Hepatocyte (in vitro differentiated cells): ENCODE measurements around the gene COTL1. TPM values are rescaled to one million over a fixed set of nuclear protein-coding genes. Genes with fewer than 3 reads are reported as not detected.

Source experiments
- DNase-seq: peaks from one replicate; pipeline ENCODE4 v3.0.0-alpha.2; 2016; ENCODE audit warnings: low spot score
- H2AFZ ChIP-seq: fragments of 200-600 bp; sonication (generic); 2 replicates; pipeline ENCODE4 v1.6.0; 2016; ENCODE audit warnings: antibody characterized with exemption, mild to moderate bottlenecking
- H3K27ac ChIP-seq: fragments of 200-600 bp; sonication (generic); 2 replicates; pipeline ENCODE4 v1.5.1; 2016; ENCODE audit warnings: mild to moderate bottlenecking
- H3K27me3 ChIP-seq: fragments of 200-600 bp; sonication (generic); 2 replicates; pipeline ENCODE4 v1.6.1; 2016
- H3K36me3 ChIP-seq: fragments of 200-600 bp; sonication (generic); replicated peaks from 2 replicates; pipeline ENCODE4 v1.5.1; 2016; ENCODE audit warnings: low read depth; ENCODE audit not compliant: insufficient read depth
- H3K4me1 ChIP-seq: fragments of 200-600 bp; sonication (generic); 2 replicates; pipeline ENCODE4 v1.5.1; 2016; ENCODE audit warnings: mild to moderate bottlenecking, moderate library complexity; ENCODE audit not compliant: insufficient read depth
- H3K4me2 ChIP-seq: fragments of 200-600 bp; sonication (generic); 2 replicates; pipeline ENCODE4 v1.6.0; 2016
- H3K4me3 ChIP-seq: fragments of 200-600 bp; sonication (generic); 2 replicates; pipeline ENCODE4 v1.5.1; 2016; ENCODE audit warnings: mild to moderate bottlenecking
- H3K79me2 ChIP-seq: fragments of 200-600 bp; sonication (generic); 2 replicates; pipeline ENCODE4 v1.6.0; 2017; ENCODE audit warnings: mild to moderate bottlenecking
- H3K9me2 ChIP-seq: fragments of 200-600 bp; sonication (generic); replicated peaks from 2 replicates; pipeline ENCODE4 v1.6.0; 2017; ENCODE audit warnings: mild to moderate bottlenecking; ENCODE audit not compliant: insufficient read depth
- H3K9me3 ChIP-seq: fragments of 200-600 bp; sonication (generic); 2 replicates; pipeline ENCODE4 v1.5.1; 2016; ENCODE audit warnings: low read depth, mild to moderate bottlenecking
- H4K20me1 ChIP-seq: fragments of 200-600 bp; sonication (generic); 2 replicates; pipeline ENCODE4 v1.6.0; 2016; ENCODE audit warnings: mild to moderate bottlenecking; ENCODE audit not compliant: insufficient read depth, poor library complexity, severe bottlenecking
- EZH2 ChIP-seq: fragments of 200-600 bp; sonication (generic); IDR thresholded peaks from 2 replicates; pipeline ENCODE4 v1.6.1; 2016; ENCODE audit warnings: antibody characterized with exemption, mild to moderate bottlenecking, borderline replicate concordance
- EZH2phosphoT487 ChIP-seq: fragments of 200-600 bp; sonication (generic); IDR thresholded peaks from one replicate; pipeline ENCODE4 v1.6.1; 2018; ENCODE audit warnings: antibody characterized with exemption, mild to moderate bottlenecking, low read depth, moderate library complexity; ENCODE audit not compliant: unreplicated experiment, severe bottlenecking
- WGBS: methylation state at CpG from one replicate; pipeline ENCODE4 v1.1.6; 2016; ENCODE audit warnings: low lambda C conversion rate; ENCODE audit errors: missing lambda C conversion rate; 5-methylcytosine and 5-hydroxymethylcytosine counted together
- polyA plus RNA-seq: library from polyadenylated mRNA; unstranded; fragments of >200 nt; fragmentation: Nextera tagmentation; extraction: Ambion mirVana; gene quantifications from 2 replicates; pipeline ENCODE4 v1.2.1, GENCODE V29; 2016
- total RNA-seq: library from RNA; depleted of rRNA; stranded (reverse); fragments of >200 nt; gene quantifications from 2 replicates; pipeline ENCODE4 v1.2.3, GENCODE V29; 2014
- TF ChIP-seq, protein P1 (sequence below): fragments of 200-600 bp; sonication (generic); IDR thresholded peaks from 2 replicates; pipeline ENCODE4 v1.5.1; 2016; ENCODE audit warnings: antibody characterized with exemption, mild to moderate bottlenecking; ENCODE audit not compliant: poor library complexity

Gene COTL1, protein sequence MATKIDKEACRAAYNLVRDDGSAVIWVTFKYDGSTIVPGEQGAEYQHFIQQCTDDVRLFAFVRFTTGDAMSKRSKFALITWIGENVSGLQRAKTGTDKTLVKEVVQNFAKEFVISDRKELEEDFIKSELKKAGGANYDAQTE
- total RNA-seq (30.1 and 32.8 TPM in 2 replicates), polyA plus RNA-seq (101 and 104 TPM in 2 replicates)

DNA sequence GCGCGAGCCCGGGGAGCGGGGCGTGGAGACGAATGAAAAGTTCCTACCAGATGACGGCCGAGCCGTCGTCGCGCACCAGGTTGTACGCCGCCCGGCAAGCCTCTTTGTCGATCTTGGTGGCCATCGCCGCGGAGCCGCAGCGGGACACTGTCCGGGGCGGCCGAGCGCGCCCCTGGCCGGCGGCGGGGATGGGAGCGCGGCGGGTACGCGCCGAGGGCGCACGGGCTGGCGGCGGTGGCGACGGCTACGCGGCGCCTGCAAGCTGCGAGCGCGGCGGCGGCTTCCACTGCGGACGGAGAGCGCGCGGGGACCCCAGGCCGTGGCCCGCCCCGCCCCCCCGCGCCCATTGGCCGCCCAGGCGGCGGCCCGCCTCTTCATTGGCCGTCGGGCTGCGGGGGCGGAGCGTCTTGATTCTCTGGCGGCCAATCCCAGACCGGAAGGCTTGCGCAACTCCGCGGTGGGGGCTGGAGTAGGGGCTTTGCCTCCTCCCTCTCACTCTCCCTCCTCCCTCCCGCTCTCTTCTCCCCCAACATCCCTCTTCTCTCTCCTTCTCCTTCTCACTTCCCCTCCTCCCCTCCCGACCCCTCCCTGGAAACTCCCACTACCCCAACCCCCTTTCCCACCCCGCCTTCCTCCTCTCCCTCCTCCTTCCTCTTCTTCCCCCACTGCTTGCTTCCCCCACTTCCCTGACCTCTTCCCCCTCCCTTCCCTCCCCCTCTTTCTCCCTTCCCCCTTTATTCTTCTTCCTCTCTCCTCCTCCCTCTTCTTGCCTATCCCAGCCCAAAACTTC, at the start of gene COTL1:
Gene COTL1 (minus strand): TSS at position 288 of the 790 bp plus-strand sequence. CDS start 164 bp downstream, at position 124.
- peak; percentile 98 for DNase-seq
- Histone ChIP-seq H3K4me3 (peak within 1 kb of the TSS; percentile 66), H3K79me2 (peaks cover 32% of the 10 kb centered on the region), H3K27ac (peak within 1 kb of the TSS; percentile 78), H3K4me2 (peak within 1 kb of the TSS; percentile 96), H3K9me2 (no peaks in the 10 kb centered on the region), H3K27me3 (no peaks in the 10 kb centered on the region), H3K9me3 (no peaks in the 10 kb centered on the region), H3K4me1 (peaks cover 9% of the 10 kb centered on the region), H2AFZ (peak within 1 kb of the TSS; percentile 35), H3K36me3 (no peaks in the 10 kb centered on the region), H4K20me1 (peaks cover 5% of the 10 kb centered on the region)
- TF ChIP-seq EZH2, result no peak
- TF ChIP-seq, protein P1, sequence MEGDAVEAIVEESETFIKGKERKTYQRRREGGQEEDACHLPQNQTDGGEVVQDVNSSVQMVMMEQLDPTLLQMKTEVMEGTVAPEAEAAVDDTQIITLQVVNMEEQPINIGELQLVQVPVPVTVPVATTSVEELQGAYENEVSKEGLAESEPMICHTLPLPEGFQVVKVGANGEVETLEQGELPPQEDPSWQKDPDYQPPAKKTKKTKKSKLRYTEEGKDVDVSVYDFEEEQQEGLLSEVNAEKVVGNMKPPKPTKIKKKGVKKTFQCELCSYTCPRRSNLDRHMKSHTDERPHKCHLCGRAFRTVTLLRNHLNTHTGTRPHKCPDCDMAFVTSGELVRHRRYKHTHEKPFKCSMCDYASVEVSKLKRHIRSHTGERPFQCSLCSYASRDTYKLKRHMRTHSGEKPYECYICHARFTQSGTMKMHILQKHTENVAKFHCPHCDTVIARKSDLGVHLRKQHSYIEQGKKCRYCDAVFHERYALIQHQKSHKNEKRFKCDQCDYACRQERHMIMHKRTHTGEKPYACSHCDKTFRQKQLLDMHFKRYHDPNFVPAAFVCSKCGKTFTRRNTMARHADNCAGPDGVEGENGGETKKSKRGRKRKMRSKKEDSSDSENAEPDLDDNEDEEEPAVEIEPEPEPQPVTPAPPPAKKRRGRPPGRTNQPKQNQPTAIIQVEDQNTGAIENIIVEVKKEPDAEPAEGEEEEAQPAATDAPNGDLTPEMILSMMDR, result no peak
- no peak for TF ChIP-seq EZH2phosphoT487
- under 1% methylated on average over 28 of the region's 76 CpGs for WGBS

DNA sequence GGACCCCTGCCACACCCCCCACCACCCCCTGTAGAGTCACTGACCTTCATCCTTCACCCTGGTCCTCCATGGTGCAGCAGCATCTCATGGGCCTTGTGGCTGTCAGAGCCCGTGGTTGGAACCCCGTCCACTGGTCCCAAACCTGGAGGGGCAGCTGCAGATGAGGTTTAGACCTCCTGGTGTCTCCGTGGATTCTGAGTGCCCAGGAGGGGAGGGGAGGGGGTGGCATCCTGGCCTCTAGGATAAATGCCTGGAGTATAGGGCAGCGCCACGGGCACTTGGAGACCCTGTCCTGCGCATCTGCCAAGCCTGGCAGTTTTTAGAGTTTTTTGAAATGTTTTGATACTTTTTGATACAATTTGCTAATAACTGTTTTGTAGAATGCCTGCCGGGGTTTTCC, 48.0 kb upstream of the COTL1 start:
- WGBS, result 97% methylated on average over 7 of the region's 7 CpGs
- Histone ChIP-seq H3K4me2 (no peak overlapping the region), H3K36me3 (no peaks in the 10 kb centered on the region), H3K79me2 (no peaks in the 10 kb centered on the region), H4K20me1 (no peaks in the 10 kb centered on the region), H3K27ac (no peak overlapping the region), H2AFZ (no peak overlapping the region), H3K4me1 (no peaks in the 10 kb centered on the region), H3K4me3 (no peak overlapping the region), H3K9me2 (no peaks in the 10 kb centered on the region), H3K27me3 (no peaks in the 10 kb centered on the region), H3K9me3 (no peaks in the 10 kb centered on the region)
- no peak for DNase-seq
- TF ChIP-seq EZH2phosphoT487 (no peak), EZH2 (no peak)
- TF ChIP-seq, protein P1, result no peak

DNA sequence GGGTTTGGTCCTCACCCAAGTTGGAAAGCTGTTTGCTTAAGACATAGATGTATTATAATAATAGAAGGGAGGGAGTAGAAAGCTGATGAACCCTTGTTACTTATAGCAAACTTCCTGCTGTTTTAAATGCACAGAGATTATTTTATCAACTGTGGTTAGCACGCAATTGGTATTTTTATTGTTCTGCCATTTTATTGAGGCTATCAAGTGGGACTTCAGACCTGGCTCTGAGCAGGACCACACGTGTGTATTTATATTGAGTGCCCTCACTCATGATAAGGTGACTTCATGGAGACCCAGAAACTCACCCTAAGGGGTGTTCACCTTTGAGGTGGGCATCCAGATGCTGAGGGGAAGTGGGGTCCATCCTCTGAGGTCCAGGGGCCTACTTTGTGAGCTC, 47.5 kb upstream of the COTL1 start:
- Histone ChIP-seq H3K36me3 (no peaks in the 10 kb centered on the region), H4K20me1 (no peaks in the 10 kb centered on the region), H3K4me3 (no peak overlapping the region), H3K79me2 (no peaks in the 10 kb centered on the region), H3K9me2 (no peaks in the 10 kb centered on the region), H3K9me3 (no peaks in the 10 kb centered on the region), H2AFZ (no peak overlapping the region), H3K27ac (no peak overlapping the region), H3K27me3 (no peaks in the 10 kb centered on the region), H3K4me2 (no peak overlapping the region), H3K4me1 (no peaks in the 10 kb centered on the region)
- TF ChIP-seq EZH2phosphoT487 (no peak), EZH2 (no peak)
- TF ChIP-seq, protein P1, result no peak
- 84% methylated on average over 2 of the region's 2 CpGs for WGBS
- no peak for DNase-seq
